Measurements from ENCODE around the gene UNK. TPM values are rescaled to one million over a fixed set of nuclear protein-coding genes. Genes with fewer than 3 reads are reported as not detected.

The UNK gene
- total and polyA plus RNA-seq, 2 experiments from 2014 or later = 35.9 to 37.8 TPM

- Histone ChIP-seq H3K4me3 (peak overlapping the region; percentile 98), H3K36me3 (peaks cover 27% of the 10 kb centered on the region), H3K27me3 (no peaks in the 10 kb centered on the region), H3K4me1 (ENCODE audit: low read depth) (peaks cover 22% of the 10 kb centered on the region), H3K9me3 (ENCODE audit: low read depth) (no peaks in the 10 kb centered on the region), H3K27ac (peak overlapping the region; percentile 97)
- peak in 1 of 2 donors; percentile 34 for DNase-seq (ENCODE audit: low read depth in 1 of 2, low spot score in 1 of 2)
- TF ChIP-seq CTCF (IDR thresholded peaks at IDR 0.05; ENCODE audit: low read depth, low read length) = peak; percentile 54
Measured at GRCh38 chr17:75778861-75779249, 5.8 kb upstream of the UNK start.

GRCh38 chr17:75779250-75779986, 5.2 kb upstream of the UNK start:
- TF ChIP-seq CTCF (IDR thresholded peaks at IDR 0.05; ENCODE audit: low read depth, low read length) = no peak
- no peaks in the 10 kb centered on the region for H3K27me3 ChIP-seq
- peak; percentile 98 to 100 for DNase-seq (ENCODE audit: low read depth in 1 of 2, low spot score in 1 of 2)

DNA sequence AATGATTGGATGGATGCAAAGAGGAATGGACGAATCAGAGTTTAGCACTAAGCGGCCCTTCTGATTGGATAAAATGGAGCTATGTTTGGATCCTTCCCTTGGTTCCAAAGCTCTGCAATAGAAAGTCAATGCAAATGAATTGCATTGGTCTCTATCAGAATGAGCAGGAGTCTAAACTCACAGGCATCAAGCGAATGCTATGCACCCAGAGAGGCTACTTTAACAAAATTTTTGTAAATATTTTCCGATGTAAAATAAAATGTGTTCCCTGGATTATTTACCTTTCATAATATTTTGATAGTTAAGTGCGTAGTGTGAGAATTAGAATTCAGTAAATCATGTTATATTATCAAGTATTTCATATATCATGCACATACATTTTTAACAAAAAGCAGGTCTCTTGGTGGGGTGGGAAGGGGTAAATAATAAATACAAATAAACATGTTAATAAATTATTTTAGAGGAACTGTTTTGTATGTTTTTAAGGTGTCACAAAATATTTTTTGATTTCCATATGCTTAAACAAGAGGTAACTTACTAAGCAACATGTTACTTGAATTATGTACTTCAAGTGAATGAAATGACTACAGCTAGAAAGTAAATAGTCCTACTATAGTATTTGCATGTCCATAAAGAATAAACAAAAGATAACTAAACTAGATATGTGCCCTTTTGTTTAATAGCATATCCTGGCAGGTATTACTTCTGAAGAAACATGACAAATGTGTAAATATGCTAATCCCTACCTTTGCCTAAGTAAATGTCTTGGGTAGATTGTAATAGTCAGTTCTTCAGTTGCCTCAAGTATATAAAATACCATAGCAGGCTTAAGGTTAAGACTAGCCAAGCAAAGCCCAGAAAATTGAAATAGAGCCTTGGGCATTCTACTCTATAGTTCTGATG, 4.4 kb upstream of the UNK start:
- TF ChIP-seq CTCF (IDR thresholded peaks at IDR 0.05; ENCODE audit: low read depth, low read length) = no peak
- Histone ChIP-seq H3K27ac (no peak overlapping the region), H3K36me3 (peaks cover 27% of the 10 kb centered on the region), H3K27me3 (no peaks in the 10 kb centered on the region), H3K4me1 (ENCODE audit: low read depth) (peaks cover 26% of the 10 kb centered on the region), H3K4me3 (no peak overlapping the region), H3K9me3 (ENCODE audit: low read depth) (no peaks in the 10 kb centered on the region)
- no peak for DNase-seq (ENCODE audit: low read depth in 1 of 2, low spot score in 1 of 2)

More at GRCh38 chr17:75779250-75779986, 5.2 kb upstream of the UNK start:
- peak overlapping the region; percentile 97 for H3K27ac ChIP-seq
- H3K9me3 ChIP-seq (ENCODE audit: low read depth) = no peaks in the 10 kb centered on the region
- H3K4me1 ChIP-seq (ENCODE audit: low read depth) = peaks cover 26% of the 10 kb centered on the region
- H3K4me3 ChIP-seq = peak overlapping the region; percentile 98
- peaks cover 27% of the 10 kb centered on the region for H3K36me3 ChIP-seq

DNA sequence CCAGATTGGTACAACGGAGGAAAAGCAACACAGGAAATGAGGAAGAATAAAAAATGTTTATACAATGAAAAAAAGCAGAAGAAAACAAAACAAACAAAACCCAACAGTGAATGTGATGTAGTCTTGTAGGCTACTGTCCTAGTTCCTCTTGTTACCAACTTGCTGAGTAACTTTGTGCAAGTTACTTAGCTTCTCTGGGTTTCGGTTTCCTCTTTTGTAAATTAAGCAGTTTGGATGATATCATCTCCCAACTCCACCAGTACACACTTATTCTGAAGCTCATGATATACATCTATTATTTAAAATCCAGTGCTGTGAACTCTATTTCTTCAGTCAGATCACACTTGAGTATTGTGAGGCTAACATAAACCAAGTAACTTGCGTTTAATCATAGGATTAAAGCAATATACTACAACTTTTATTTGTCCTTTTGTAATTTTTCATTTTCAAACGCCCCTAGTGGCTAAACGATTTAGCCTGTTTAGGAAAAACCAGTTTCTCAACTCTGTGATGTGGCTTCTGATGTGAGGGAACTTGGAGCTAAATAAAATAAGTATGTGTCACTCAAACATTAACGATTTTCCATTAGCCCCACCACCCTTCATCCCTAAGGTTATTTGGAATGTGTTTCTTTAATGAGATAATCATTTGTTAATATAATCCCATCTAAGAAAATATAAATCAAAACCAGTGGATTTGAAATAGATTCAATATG, 1.4 kb upstream of the UNK start:
- H3K4me3 ChIP-seq = no peak overlapping the region
- H3K27me3 ChIP-seq = no peaks in the 10 kb centered on the region
- DNase-seq (ENCODE audit: low read depth in 1 of 2, low spot score in 1 of 2) = peak; percentile 35 to 71
- H3K36me3 ChIP-seq = peaks cover 8% of the 10 kb centered on the region
- H3K4me1 ChIP-seq (ENCODE audit: low read depth) = peaks cover 28% of the 10 kb centered on the region
- peak; percentile 76 for TF ChIP-seq CTCF (IDR thresholded peaks at IDR 0.05; ENCODE audit: low read depth, low read length)
- H3K27ac ChIP-seq = peak overlapping the region; percentile 98
- no peaks in the 10 kb centered on the region for H3K9me3 ChIP-seq (ENCODE audit: low read depth)

- no peak for TF ChIP-seq CTCF (IDR thresholded peaks at IDR 0.05; ENCODE audit: low read depth, low read length)
- no peak for DNase-seq (ENCODE audit: low read depth in 1 of 2, low spot score in 1 of 2)
- H3K27ac ChIP-seq = peak overlapping the region; percentile 98
Measured at GRCh38 chr17:75783803-75784472, 668 bp upstream of the UNK start.

More at GRCh38 chr17:75783803-75784472, 668 bp upstream of the UNK start:
- Histone ChIP-seq H3K36me3 (peaks cover under 1% of the 10 kb centered on the region), H3K9me3 (ENCODE audit: low read depth) (no peaks in the 10 kb centered on the region), H3K27me3 (no peaks in the 10 kb centered on the region), H3K4me1 (ENCODE audit: low read depth) (peaks cover 28% of the 10 kb centered on the region), H3K4me3 (peak overlapping the region; percentile 11)
